Esophagus mucosa (tissue), 1 donor: Measurements from ENCODE around the gene CYP27C1. TPM values are rescaled to one million over a fixed set of nuclear protein-coding genes. Genes with fewer than 3 reads are reported as not detected.
A peak's percentile ranks its signal among the peaks of the same experiment; 100 is the strongest.
"Not testable (repeated sequence)": the region's sequence is repeated elsewhere in the genome, so short reads cannot be mapped to it uniquely, and the experiment has no call there.

ENCODE experiments used
- ATAC-seq: fragments of 200-7000 bp; cut with Tn5 transposase; one replicate; pipeline ENCODE4 v1.9.1; 2020
- total RNA-seq: library from RNA; stranded (reverse); gene quantifications from one replicate; pipeline ENCODE4 v1.2.4, GENCODE V29; 2023
- donor health status: DM: yes; HTN: yes; CAD: no.

The CYP27C1 gene
- total RNA-seq, 1 donor from 2014 or later: 1.8 TPM

- no peak for ATAC-seq
These were observed 849 bp upstream of the CYP27C1 start for GRCh38 chr2:127220768-127221527.

- peak; percentile 24 for ATAC-seq
These were observed 678 bp downstream of the CYP27C1 start for GRCh38 chr2:127219171-127220070.

GRCh38 chr2:127218812-127219170, 1.3 kb downstream of the CYP27C1 start:
- ATAC-seq: no peak

- ATAC-seq: peak; percentile 98
These were observed 2.4 kb downstream of the CYP27C1 start for GRCh38 chr2:127217470-127218325.

GRCh38 chr2:127216593-127216992, 3.5 kb downstream of the CYP27C1 start:
- no peak for ATAC-seq

- ATAC-seq: no peak
These were observed 4.0 kb downstream of the CYP27C1 start for GRCh38 chr2:127216095-127216494.

GRCh38 chr2:127214201-127214600, 5.9 kb downstream of the CYP27C1 start:
- ATAC-seq: not testable (repeated sequence)

GRCh38 chr2:127208313-127208712, 11.8 kb downstream of the CYP27C1 start:
- ATAC-seq: no peak

GRCh38 chr2:127205218-127206125, 14.6 kb downstream of the CYP27C1 start:
- ATAC-seq: no peak

GRCh38 chr2:127201452-127201851, 18.6 kb downstream of the CYP27C1 start:
- ATAC-seq: no peak

- ATAC-seq: no peak
These were observed 19.1 kb downstream of the CYP27C1 start for GRCh38 chr2:127200962-127201361.

- ATAC-seq: no peak
These were observed 20.9 kb downstream of the CYP27C1 start for GRCh38 chr2:127199223-127199622.

GRCh38 chr2:127197475-127198385, 22.4 kb downstream of the CYP27C1 start:
- peak; percentile 92 for ATAC-seq

- no peak for ATAC-seq
These were observed 23.1 kb downstream of the CYP27C1 start for GRCh38 chr2:127196998-127197397.

- ATAC-seq: no peak
These were observed 23.6 kb downstream of the CYP27C1 start for GRCh38 chr2:127196549-127196948.

GRCh38 chr2:127195140-127196074, 24.7 kb downstream of the CYP27C1 start:
- no peak for ATAC-seq

- ATAC-seq: no peak
These were observed 25.7 kb downstream of the CYP27C1 start for GRCh38 chr2:127194447-127194846.

- ATAC-seq: no peak
These were observed 26.2 kb downstream of the CYP27C1 start for GRCh38 chr2:127193967-127194280.

GRCh38 chr2:127193164-127193966, 26.7 kb downstream of the CYP27C1 start:
- no peak for ATAC-seq
